SK-N-SH treated with all-trans-retinoic acid at 6 μM for 48 hours (cell line): ENCODE measurements around the gene GFRA1.

Experiments used
- ATAC-seq: fragments of 200-7000 bp; cut with Tn5 transposase; 3 replicates; pipeline ENCODE4 v1.9.1; 2020; ENCODE audit warnings: mild to moderate bottlenecking, moderate library complexity
- ARNTL ChIP-seq: fragments of 450-650 bp; formaldehyde crosslinking; IDR thresholded peaks from 2 replicates; pipeline ENCODE4 v1.5.0; 2020; ENCODE audit warnings: low read depth, mild to moderate bottlenecking, moderate library complexity, borderline replicate concordance
- BACH2 ChIP-seq: fragments of 250-450 bp; sonication (Bioruptor Pico); IDR thresholded peaks from 2 replicates; pipeline ENCODE4 v1.9.0; 2021; ENCODE audit warnings: mild to moderate bottlenecking, borderline replicate concordance
- CREB5 ChIP-seq: fragments of 250-450 bp; sonication (Bioruptor Pico); IDR thresholded peaks from 2 replicates; pipeline ENCODE4 v1.5.1; 2020; ENCODE audit warnings: low read depth, mild to moderate bottlenecking, moderate library complexity
- CSDC2 ChIP-seq: fragments of 250-450 bp; sonication (Bioruptor Pico); IDR thresholded peaks from 2 replicates; pipeline ENCODE4 v1.5.0; 2020; ENCODE audit warnings: mild to moderate bottlenecking, moderate library complexity
- CSRNP3 ChIP-seq: fragments of 250-450 bp; sonication (Bioruptor Pico); IDR thresholded peaks from 2 replicates; pipeline ENCODE4 v1.5.1; 2021; ENCODE audit warnings: mild to moderate bottlenecking, moderate library complexity
- ESRRG ChIP-seq: fragments of 250-450 bp; sonication (Bioruptor Pico); IDR thresholded peaks from 2 replicates; pipeline ENCODE4 v1.6.1; 2021; ENCODE audit warnings: mild to moderate bottlenecking
- GLIS3 ChIP-seq: fragments of 250-450 bp; sonication (Bioruptor Pico); IDR thresholded peaks from 2 replicates; pipeline ENCODE4 v1.5.0; 2020; ENCODE audit warnings: mild to moderate bottlenecking, moderate library complexity
- ISL1 ChIP-seq: fragments of 250-450 bp; sonication (Bioruptor Pico); IDR thresholded peaks from 2 replicates; pipeline ENCODE4 v2.1.2; 2022; ENCODE audit warnings: mild to moderate bottlenecking, moderate library complexity
- OSR1 ChIP-seq: fragments of 250-450 bp; sonication (Bioruptor Pico); IDR thresholded peaks from 2 replicates; pipeline ENCODE4 v1.8.0; 2022; ENCODE audit warnings: moderate library complexity, mild to moderate bottlenecking, inconsistent platforms
- POU6F1 ChIP-seq: fragments of 250-450 bp; sonication (Bioruptor Pico); IDR thresholded peaks from 2 replicates; pipeline ENCODE4 v1.8.0; 2021; ENCODE audit warnings: low read depth, mild to moderate bottlenecking, moderate library complexity, borderline replicate concordance
- SNAI2 ChIP-seq: fragments of 250-450 bp; sonication (Bioruptor Pico); IDR thresholded peaks from 2 replicates; pipeline ENCODE4 v1.5.0; 2020; ENCODE audit warnings: mild to moderate bottlenecking, moderate library complexity
- TCF4 ChIP-seq: fragments of 250-450 bp; sonication (Bioruptor Pico); IDR thresholded peaks from 2 replicates; pipeline ENCODE4 v1.8.0; 2021; ENCODE audit warnings: mild to moderate bottlenecking, moderate library complexity, borderline replicate concordance
- TOX ChIP-seq: fragments of 250-450 bp; sonication (Bioruptor Pico); IDR thresholded peaks from 2 replicates; pipeline ENCODE4 v1.8.0; 2021; ENCODE audit warnings: mild to moderate bottlenecking, moderate library complexity, borderline replicate concordance
- ZFP3 ChIP-seq: fragments of 250-450 bp; sonication (Bioruptor Pico); IDR thresholded peaks from 2 replicates; pipeline ENCODE4 v1.5.0; 2020; ENCODE audit warnings: mild to moderate bottlenecking, moderate library complexity
- ZFP30 ChIP-seq: fragments of 450-650 bp; formaldehyde crosslinking; IDR thresholded peaks from 2 replicates; pipeline ENCODE4 v1.5.0; 2022; ENCODE audit warnings: mild to moderate bottlenecking, moderate library complexity
- ZNF565 ChIP-seq: fragments of 450-650 bp; formaldehyde crosslinking; conservative IDR thresholded peaks from 2 replicates; pipeline ENCODE4 v1.5.0; 2020; ENCODE audit warnings: low read depth, mild to moderate bottlenecking, moderate library complexity
- ZNF70 ChIP-seq: fragments of 450-650 bp; formaldehyde crosslinking; IDR thresholded peaks from 2 replicates; pipeline ENCODE4 v1.5.0; 2020; ENCODE audit warnings: mild to moderate bottlenecking, moderate library complexity
- ZNF8 ChIP-seq: fragments of 450-650 bp; formaldehyde crosslinking; IDR thresholded peaks from 2 replicates; pipeline ENCODE4 v1.5.0; 2020; ENCODE audit warnings: mild to moderate bottlenecking, moderate library complexity
- TF ChIP-seq, protein P1 (sequence below): fragments of 250-450 bp; sonication (Bioruptor Pico); IDR thresholded peaks from 2 replicates; pipeline ENCODE4 v1.8.0; 2020; ENCODE audit warnings: mild to moderate bottlenecking, moderate library complexity, borderline replicate concordance

GFRA1 gene

DNA sequence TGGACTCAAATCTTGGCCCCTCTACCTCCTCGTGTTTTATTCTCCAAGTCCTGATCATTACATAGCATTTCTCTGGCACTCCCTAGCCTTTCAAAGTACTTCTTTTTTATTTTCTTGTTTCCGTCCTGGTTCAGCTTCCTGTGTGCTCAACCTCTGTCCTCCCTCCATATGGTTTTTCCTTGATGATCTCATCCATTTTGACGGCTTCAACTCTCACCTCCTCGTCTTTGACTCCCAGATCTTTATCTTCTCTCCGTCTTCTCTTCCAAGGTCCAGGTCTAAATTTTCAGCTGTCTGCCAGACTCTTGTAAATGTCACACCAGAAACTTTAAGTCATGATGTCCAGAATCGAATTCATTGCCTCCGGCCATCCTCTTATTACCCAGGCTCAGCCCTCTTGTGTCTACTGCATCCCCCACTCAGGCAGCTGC lies 23.3 kb upstream of the GFRA1 start:
- no peak for TF ChIP-seq GLIS3 (CRISPR knock-in tag)
- TF ChIP-seq ZNF70 (CRISPR knock-in tag), result no peak
- TF ChIP-seq CSDC2 (CRISPR knock-in tag), result no peak
- no peak for TF ChIP-seq POU6F1 (CRISPR knock-in tag)
- ATAC-seq, result no peak

DNA sequence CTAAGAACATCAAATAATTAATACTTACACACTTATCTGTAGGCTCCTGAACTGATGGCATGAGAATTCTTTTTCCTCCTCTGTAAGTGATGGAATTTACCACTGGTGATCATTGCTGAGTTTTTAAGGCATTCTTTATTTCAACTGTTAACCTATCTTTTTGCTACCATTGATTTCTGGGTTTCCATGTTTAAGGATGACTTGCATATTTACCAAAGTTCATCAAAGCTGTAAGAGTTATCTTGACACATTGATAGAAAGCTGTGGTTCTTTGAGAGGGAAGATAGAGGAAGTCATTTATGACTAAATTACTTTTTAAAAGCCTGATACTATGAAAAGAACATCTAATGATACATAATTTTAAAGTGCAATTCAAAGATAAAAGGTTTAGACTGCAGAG lies 19.5 kb upstream of the GFRA1 start:
- ATAC-seq, result no peak
- TF ChIP-seq ESRRG (CRISPR knock-in tag) (no peak), TCF4 (CRISPR knock-in tag) (no peak)

GRCh38 chr10:116289652-116290051 lies 16.6 kb upstream of the GFRA1 start:
- TF ChIP-seq ESRRG (CRISPR knock-in tag) (no peak), ZFP3 (no peak), TOX (CRISPR knock-in tag) (no peak), ZFP30 (no peak), SNAI2 (CRISPR knock-in tag) (no peak), ISL1 (CRISPR knock-in tag) (no peak)
- ATAC-seq, result no peak

DNA sequence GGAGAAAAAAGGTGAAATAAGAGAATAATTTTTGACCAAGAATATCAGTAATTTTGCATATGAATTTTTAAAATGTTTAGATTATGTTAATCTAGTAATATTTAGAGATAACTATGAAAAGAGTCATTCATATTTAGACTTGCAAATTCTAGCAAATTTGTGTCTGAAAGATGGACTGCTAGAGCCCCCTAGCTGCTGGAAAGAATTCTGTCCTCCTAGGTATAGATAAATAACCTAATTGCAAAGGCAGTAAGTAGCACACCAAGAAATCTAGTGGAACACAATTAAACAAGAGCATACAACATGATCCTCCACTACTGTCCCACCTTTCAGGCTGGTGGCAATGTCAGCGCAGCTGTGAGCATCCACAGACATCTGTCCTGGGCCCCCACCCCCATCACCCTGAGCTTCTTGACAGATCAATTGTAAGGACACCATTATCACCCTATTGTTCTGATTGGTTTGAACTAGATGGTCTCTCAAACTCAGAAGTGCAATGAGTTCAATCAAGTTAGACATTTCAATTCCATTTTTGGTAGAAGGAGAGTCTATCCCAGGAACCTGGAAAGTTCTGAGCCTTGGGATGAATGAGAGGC lies 15.0 kb upstream of the GFRA1 start:
- TF ChIP-seq SNAI2 (CRISPR knock-in tag) (no peak), ISL1 (CRISPR knock-in tag) (no peak), ARNTL (CRISPR knock-in tag) (no peak), BACH2 (no peak), OSR1 (no peak), TCF4 (CRISPR knock-in tag) (no peak), ZNF8 (no peak), POU6F1 (CRISPR knock-in tag) (no peak), CSDC2 (CRISPR knock-in tag) (no peak), CSRNP3 (no peak), ZNF70 (CRISPR knock-in tag) (no peak), CREB5 (no peak)
- TF ChIP-seq, protein P1, sequence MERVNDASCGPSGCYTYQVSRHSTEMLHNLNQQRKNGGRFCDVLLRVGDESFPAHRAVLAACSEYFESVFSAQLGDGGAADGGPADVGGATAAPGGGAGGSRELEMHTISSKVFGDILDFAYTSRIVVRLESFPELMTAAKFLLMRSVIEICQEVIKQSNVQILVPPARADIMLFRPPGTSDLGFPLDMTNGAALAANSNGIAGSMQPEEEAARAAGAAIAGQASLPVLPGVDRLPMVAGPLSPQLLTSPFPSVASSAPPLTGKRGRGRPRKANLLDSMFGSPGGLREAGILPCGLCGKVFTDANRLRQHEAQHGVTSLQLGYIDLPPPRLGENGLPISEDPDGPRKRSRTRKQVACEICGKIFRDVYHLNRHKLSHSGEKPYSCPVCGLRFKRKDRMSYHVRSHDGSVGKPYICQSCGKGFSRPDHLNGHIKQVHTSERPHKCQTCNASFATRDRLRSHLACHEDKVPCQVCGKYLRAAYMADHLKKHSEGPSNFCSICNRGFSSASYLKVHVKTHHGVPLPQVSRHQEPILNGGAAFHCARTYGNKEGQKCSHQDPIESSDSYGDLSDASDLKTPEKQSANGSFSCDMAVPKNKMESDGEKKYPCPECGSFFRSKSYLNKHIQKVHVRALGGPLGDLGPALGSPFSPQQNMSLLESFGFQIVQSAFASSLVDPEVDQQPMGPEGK (CRISPR knock-in tag), result no peak
- peak; percentile 76 for ATAC-seq

DNA sequence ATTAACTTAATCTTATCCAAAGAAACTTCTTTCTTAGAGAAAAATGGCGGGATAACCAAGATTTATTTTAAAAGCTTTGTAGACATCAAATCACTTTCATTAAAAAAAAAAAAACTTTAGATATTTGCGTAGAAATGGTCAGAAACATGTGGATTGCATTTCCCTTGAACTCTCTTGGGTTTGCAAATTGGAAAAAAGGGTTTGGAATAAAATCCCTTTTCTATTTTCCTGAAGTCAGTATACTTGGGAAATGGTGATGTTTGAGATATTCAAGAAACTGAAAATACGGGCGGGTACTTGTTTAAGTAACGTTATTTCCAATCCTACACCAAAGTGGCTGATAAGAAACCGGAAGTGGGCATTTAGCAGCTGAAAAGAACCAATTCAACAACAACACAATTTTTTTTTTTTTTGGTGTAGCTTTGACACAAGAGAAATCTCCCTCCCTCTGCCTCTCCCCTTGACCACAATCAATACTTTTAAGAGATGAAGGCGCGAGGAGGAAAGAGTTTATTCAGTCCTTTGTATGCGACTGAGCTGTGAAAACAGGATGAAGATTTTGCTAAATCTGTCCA lies 13.7 kb upstream of the GFRA1 start:
- no peak for ATAC-seq
- TF ChIP-seq CREB5, result no peak
- no peak for TF ChIP-seq OSR1
- no peak for TF ChIP-seq ZFP30
- TF ChIP-seq CSDC2 (CRISPR knock-in tag), result no peak
- TF ChIP-seq ZNF8, result no peak
- no peak for TF ChIP-seq GLIS3 (CRISPR knock-in tag)
- TF ChIP-seq ZFP3, result no peak
- no peak for TF ChIP-seq ARNTL (CRISPR knock-in tag)
- TF ChIP-seq TOX (CRISPR knock-in tag), result no peak
- no peak for TF ChIP-seq ZNF565 (CRISPR knock-in tag)
- no peak for TF ChIP-seq TCF4 (CRISPR knock-in tag)
- no peak for TF ChIP-seq POU6F1 (CRISPR knock-in tag)
